Erythroblast (primary cell): Measurements from ENCODE around the gene EIF4ENIF1.
"Not testable (repeated sequence)": the region's sequence is repeated elsewhere in the genome, so short reads cannot be mapped to it uniquely, and the experiment has no call there.

Source experiments
- DNase-seq, 2 experiments: peaks; one replicate each; lab custom pipeline; 2025; lab: John Stamatoyannopoulos, UW
- GATA1 ChIP-seq: IDR thresholded peaks from 2 replicates; pipeline ENCODE4 v1.6.1; 2011; ENCODE audit warnings: low read depth, mild to moderate bottlenecking, control low read depth, low read length, moderate library complexity
- POLR2A ChIP-seq: IDR thresholded peaks from 2 replicates; pipeline ENCODE4 v1.6.1; 2011; ENCODE audit warnings: mild to moderate bottlenecking, low read length

The EIF4ENIF1 gene

DNA sequence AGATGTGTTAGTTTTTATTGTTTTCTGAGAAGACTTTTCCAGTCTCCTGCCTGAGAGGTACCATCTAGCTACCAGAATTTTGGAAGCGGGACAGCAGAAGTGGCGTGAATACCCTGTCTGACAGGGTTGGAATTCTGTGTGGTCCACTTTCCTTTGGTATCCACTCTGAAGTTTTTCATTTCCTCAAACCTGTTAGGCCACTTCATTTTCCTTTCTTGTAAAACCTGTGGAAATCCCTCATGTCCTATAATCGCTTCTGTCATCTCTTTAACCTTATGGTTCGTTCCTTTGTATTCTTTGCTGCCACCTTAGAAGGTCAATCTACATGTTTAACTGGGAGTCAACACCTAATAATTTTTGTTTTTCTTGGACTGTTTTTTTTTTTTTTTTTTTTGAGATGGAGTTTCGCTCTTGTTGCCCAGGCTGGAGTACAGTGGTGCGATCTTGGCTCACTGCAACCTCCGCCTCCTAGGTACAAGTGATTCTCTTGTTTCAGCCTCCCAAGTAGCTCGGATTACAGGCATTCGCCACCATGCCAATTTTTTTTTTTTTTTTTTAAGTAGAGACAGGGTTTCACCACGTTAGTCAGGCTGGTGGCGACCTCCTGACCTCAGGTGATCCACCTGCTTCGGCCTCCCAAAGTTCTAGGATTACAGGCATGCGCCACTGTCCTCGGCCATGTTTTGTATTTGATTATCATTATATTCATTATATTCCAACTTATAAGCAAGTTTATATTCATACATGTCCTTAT, 13.7 kb upstream of the EIF4ENIF1 start:
- TF ChIP-seq POLR2A: no peak
- DNase-seq: no peak

DNA sequence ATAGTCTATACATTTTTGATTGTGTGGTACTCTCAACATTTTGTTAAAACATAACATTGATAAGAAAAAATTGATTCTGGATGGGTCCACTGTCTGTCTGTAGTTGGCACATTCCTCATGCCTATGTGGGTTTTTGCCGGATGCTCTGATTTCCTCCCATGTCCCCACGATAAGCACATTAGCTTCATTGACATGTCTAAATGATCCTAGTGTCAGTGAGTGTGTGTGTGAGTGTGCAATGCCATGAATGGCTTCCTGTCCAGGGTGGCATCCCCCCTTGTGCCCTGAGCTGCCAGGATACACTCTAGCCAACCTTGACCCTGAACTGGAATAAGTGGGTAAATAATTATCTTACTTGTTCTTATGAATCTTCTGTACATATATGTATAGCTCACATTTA, 12.1 kb upstream of the EIF4ENIF1 start:
- TF ChIP-seq POLR2A: no peak
- no peak for TF ChIP-seq GATA1

DNA sequence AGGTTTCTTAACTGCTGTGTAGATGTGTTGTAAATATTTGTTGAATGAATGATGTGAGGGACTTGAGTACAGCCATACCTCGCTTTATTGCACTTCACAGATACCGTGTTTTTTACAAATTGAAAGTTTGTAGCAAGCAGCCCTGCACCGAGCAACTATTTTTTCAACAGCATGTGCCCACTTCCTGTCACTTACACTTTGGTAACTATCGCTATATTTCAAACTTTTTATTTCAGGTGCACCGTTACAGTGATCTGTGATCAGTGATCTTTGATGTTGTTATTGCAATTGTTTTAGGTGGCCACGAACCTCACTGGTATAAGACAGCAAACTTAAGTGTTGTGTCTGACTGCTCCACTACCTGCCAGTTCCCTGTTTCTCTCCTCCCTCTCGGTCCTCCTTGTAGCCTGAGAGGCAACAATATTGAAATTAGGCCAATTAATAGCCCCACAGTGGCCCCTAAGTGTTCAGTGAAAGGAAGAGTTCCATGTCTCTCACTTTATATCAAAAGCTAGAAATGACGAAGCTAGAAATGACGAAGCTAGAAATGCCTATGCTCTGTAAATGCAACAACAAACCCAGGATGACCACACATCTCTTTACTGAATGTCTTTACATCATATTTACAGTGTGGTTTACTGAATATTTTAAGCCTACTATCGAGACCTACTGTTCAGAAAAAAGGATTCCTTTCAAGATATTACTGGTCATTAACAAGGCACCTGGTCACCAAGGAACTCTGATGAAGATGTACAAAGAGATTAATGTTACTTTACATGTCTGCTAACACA, 7.7 kb upstream of the EIF4ENIF1 start:
- TF ChIP-seq POLR2A (no peak), GATA1 (no peak)

More for the DNA sequence above, 12.1 kb upstream of the EIF4ENIF1 start:
- no peak for DNase-seq

DNA sequence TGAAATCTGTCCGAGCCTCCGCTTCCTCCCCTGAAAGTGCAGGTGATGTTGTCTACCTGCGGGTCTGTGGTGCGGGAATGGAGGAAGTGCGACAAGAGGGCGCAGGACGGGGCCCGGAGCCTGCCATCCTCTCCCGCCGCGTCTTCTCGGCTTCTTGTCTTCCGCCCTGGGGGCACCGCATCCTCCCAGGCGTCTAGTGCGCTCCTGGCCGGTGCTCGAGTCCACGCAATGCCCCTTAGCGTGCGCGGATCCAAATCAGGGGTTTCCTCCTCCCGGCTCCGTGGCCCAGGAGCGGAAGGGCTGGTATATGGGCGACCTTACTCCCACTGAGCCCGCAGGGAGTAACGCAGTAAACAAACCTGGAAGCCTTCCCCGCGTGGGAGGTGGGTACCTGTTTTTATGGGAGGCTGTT, 7.1 kb upstream of the EIF4ENIF1 start:
- no peak for TF ChIP-seq GATA1
- TF ChIP-seq POLR2A: peak; percentile 11
- DNase-seq: peak in 1 of 2 experiments; percentile 57

More for the DNA sequence above, 7.7 kb upstream of the EIF4ENIF1 start:
- peak in 1 of 2 experiments; percentile 42 for DNase-seq

DNA sequence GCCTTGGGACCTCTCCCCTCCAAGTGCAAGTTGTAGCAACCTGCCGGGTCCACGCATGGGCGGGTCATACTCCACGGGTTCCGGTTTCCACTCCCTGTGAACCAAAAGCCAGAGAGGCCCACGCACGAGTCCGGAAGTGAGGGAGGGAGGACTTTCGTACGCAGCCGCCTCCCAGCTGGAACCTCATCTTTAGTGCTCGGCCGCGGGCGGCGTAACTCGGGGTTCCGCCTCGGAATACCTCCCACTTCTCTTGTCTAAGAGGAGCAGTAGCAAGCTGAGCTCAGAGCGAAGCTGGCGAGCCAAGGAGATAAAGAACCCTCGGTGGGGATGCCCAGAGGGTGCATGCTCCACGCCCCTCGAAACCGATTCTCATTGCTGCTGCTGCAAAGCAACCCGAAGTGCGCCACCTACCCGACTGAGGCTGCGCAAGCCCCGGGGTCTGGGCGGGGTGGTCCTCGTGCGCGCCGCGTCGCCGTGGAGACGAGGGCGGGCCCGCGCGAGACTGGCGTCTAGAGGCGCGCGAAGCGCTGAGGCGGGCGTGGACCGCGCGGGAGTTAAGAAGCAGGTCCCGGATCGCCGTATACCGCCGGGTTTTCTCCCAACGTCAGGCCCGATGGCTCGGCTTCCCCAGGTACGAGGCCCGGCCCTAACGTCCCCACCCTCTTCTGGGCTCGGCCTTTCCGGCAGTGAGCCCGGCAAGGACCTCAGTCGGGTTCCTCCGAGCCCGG, 6.5 kb upstream of the EIF4ENIF1 start, which contains the start of gene SFI1:
TSS of gene SFI1 (plus strand) at position 530 of the 728 bp plus-strand sequence. CDS start 11,749 bp downstream, outside the sequence.
- peak; percentile 97 to 98 for DNase-seq
- peak; percentile 85 for TF ChIP-seq POLR2A
- TF ChIP-seq GATA1: no peak

DNA sequence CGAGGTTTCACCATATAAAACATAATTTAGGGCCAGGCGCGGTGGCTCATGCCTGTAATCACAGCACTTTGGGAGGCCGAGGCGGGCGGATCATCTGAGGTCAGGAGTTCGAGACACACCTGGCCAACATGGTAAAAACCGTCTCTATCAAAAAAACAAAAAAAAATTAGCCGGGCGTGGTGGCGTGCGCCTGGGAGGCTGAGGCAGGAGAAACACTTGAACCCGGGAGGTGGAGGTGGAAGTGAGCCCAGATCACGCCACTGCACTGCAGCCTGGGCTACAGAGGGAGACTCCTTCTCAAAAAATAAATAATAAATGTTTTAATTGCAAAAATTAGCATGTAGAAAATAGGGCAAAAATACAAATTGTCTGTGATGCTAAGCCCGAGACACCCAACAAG, 5.7 kb upstream of the EIF4ENIF1 start:
- no peak for TF ChIP-seq GATA1
- no peak for TF ChIP-seq POLR2A
- DNase-seq: no peak

DNA sequence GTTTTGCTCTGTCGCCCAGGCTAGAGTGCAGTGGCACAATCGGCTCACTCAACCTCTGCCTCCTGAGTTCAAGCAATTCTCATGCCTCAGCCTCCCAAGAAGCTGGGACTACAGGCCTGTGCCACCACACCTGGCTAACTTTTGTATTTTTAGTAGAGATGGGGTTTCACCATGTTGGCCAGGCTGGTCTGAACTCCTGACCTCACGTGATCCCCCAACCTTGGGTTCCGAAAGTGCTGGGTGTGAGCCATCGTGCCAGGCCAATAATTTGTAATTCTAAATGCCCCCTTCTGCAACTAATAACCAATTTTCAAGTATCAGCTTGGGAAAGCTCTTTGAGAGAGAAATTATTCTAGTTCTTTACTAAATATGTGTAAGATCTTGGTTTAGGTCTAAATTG, 3.7 kb upstream of the EIF4ENIF1 start:
- DNase-seq: not testable (repeated sequence)

DNA sequence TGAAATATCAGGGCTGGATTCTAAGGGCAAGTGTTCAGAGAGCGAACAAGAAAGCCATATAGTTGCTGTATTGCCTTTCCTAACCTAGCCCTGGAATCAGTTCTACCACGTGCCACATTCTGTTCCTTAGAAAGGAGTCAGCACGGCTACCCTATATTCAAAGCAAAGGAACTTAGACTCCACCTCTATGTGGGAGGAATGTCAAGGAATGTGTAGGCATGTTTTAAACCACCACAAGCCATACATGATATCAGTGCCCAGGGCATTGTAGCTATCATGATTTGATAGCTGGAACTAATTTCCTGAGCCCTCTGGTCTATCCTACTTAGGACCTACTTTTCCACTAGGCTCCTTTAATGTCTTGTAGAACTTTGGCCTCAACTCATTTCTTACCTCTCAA, 2.5 kb upstream of the EIF4ENIF1 start:
- no peak for TF ChIP-seq GATA1
- no peak for TF ChIP-seq POLR2A
- no peak for DNase-seq

DNA sequence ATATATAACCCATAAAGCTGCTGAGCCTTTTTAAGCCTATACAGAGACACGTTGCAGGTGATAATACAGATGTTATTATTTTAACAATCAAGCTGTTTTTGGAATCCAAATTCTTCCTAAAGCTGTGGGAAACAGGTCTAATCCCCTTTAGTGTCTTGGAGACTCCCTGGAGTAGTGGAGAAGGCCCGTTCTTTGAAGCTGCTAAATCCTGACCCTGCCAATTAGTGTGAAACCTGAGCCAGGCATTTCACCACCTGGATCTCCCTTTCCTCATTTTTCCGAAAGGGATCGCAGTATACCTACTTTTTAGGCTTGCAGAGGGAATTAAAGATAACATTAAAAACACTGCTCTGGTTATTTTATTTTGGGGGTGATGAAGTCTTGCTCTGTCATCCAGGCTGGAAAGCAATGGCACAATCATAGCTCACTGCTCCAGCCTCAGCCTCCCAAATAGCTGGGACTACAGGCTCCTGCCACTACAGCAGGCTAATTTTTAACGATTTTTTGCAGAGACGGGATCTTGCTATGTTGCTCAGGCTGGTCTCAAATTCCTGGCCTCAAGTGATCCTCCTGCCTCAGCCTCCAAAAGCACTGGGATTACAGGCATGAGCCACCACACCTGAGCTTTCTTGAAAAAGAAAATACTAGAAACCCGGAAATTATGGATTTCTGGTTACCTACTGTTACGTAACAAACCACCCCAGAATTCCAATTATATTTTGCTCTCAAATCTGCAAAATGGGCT, 1.7 kb upstream of the EIF4ENIF1 start:
- TF ChIP-seq GATA1 (no peak), POLR2A (no peak)
- no peak for DNase-seq

DNA sequence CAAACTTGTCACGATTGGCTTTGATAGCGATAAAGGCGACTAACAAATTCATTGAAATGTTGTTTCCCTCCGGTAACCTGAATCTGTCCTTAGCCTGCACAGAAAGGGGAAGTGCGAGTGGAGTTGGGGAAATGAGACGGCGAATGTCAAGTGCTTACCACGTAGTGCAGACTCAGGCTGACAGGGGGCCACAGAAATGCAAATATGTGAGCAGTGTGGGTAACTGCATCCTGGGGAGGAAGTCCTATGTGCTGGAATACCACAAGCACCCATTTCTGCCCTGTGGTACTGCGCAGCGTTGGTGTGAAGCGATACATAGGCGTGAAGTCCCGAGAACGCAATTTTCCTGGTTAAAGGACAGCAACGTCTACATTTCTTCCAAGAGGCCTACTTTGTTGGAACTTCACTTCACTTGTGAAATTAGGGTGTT, 869 bp upstream of the EIF4ENIF1 start:
- TF ChIP-seq POLR2A (no peak), GATA1 (no peak)
- peak; percentile 80 to 82 for DNase-seq

DNA sequence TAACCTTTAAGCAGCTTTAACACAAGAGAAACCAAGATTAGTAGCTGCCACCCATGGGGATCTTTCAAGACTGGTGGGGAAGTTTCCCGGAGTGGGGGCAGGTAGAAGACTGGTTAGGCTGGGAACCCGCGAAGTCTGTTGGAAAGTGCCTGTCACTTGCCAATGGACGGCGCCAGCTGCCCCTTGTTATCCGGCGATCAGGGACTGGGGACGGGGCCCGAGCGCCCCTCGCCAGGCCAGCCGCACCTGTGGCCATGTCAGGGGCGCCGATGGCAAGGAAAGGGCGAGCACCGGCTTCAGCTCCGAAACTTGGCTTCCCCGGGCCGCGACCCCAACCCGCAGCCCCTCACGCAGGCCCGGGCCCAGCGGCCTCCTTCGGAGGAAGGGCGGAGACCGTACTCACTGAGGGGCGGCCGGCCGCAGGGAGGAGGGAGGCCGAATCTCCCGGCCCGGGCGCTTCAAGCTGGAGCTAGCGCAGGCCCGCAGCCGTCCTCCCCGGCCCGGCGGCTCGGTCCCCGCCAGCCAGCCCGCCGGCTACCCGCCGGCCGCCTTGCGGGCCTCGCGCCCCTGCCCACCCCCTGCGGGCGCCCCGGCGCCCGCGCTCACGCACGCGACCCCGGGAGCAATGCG, 539 bp downstream of the EIF4ENIF1 start:
- DNase-seq: peak; percentile 73 to 75
- TF ChIP-seq GATA1 (no peak), POLR2A (no peak)

DNA sequence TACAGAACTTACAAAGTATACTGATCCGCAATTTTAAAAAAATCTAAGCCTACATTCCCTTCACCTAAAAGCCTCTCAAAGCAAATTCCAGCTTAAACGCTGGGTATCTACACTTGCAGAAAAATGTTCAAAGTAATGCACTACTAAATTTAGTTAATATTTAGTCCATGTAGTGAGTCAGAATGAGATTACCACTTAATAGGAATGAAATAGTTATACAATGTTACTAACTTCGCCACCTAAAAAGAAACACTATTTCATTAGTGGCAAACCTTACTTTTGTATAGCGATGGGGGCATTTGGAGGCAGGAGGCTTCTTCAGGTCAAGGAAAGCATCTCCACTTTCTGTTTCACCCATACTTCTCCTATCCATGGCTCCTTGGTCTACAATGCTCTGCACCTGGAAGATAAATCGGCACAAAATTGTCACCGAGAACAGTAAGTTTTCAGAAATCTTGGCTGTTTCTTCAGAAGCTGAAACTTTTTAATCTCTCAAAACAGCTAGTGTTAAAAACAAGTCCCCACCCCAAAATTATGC, 1.2 kb downstream of the EIF4ENIF1 start:
- TF ChIP-seq POLR2A (no peak), GATA1 (no peak)
- peak; percentile 29 to 50 for DNase-seq

DNA sequence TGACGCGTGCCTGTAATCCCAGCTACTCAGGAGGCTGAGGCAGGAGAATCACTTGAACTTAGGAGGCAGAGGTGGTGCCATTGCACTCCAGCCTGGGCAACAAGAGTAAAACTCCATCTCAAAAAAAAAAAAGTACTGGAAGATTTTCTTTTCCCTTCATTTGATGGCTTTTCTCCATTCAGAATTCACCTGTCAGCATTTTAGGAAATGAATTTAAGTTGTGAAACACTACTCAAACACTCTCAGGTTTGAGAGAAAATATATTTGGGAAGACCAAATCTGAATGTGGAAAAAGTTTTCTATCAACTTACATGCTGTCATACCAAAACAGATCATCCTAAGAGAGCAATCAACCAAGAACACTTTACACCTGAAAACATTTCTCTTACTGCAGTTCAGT, 2.7 kb downstream of the EIF4ENIF1 start:
- TF ChIP-seq GATA1 (no peak), POLR2A (no peak)
- DNase-seq: no peak

DNA sequence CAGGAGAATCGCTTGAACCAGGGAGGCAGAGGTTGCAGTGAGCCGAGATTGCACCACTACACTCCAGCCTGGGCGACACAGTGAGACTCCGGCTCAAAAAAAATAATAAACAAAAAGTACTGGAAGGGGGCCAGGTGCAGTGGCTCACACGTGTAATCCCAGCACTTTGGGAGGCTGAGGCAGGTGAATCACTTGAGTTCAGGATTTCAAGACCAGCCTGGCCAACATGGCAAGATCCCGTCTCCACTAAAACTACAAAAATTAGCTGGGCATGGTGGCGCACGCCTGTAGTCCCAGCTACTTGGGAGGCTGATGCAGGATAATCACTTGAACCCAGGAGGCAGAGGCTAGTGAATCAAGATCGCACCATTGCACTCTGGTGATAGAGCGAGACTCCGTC, 3.3 kb downstream of the EIF4ENIF1 start:
- DNase-seq: not testable (repeated sequence)

DNA sequence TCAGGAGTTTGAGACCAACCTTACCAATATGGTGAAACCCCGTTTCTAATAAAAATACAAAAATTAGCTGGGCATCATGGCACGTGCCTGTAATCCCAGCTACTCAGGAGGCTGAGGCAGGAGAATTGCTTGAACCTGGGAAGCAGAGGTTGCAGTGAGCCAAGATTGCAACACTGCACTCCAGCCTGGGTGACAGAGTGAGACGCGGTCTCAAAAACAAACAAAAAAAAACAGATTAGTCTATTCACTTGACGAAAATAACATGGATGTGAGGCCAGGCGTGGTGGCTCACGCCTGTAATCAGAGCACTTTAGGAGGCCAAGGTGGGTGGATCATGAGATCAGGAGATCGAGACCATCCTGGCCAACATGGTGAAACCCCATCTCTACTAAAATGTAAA, 7.2 kb downstream of the EIF4ENIF1 start:
- not testable (repeated sequence) for DNase-seq
